HEK293T (cell line): ENCODE data around the gene GATAD2A.

Source experiments
- ELF4 ChIP-seq: fragments of 450-650 bp; IDR thresholded peaks from 2 replicates; pipeline ENCODE4 v1.6.1; 2017; ENCODE audit warnings: antibody characterized with exemption
- FOXM1 ChIP-seq: fragments of 450-650 bp; IDR thresholded peaks from 2 replicates; pipeline ENCODE4 v1.6.1; 2017; ENCODE audit warnings: mild to moderate bottlenecking, borderline replicate concordance
- HDGF ChIP-seq: fragments of 450-650 bp; IDR thresholded peaks from 2 replicates; pipeline ENCODE4 v1.6.1; 2017; ENCODE audit warnings: antibody characterized with exemption, borderline replicate concordance
- SUZ12 ChIP-seq: fragments of 450-650 bp; IDR thresholded peaks from 2 replicates; pipeline ENCODE4 v1.6.1; 2016; ENCODE audit warnings: mild to moderate bottlenecking
- ZNF384 ChIP-seq: fragments of 450-650 bp; IDR thresholded peaks from 2 replicates; pipeline ENCODE4 v1.6.1; 2016

GRCh38 chr19:19461306-19461670 lies 55.8 kb downstream of the GATAD2A start:
- TF ChIP-seq SUZ12: no peak
- TF ChIP-seq HDGF: no peak
- no peak for TF ChIP-seq ZNF384
- TF ChIP-seq ELF4: no peak
- no peak for TF ChIP-seq FOXM1
